COLO829 (cell line): ENCODE measurements around the gene TEDC2.

Source experiments
- DNase-seq: peaks from one replicate; pipeline ENCODE4 v3.0.0; 2012; ENCODE audit warnings: low spot score

TEDC2 gene

GRCh38 chr16:2513405-2514332 is 53.8 kb downstream of the TEDC2 start, which contains the start of gene ATP6V0C:
ATP6V0C (plus strand) TSS chr16:2513952; CDS start chr16:2514104, 152 bp downstream.
- peak; percentile 97 for DNase-seq
